Liver (tissue), 9 donors: Measurements from ENCODE around the gene CUX1. TPM values are rescaled to one million over a fixed set of nuclear protein-coding genes. Genes with fewer than 3 reads are reported as not detected.
"Not testable (repeated sequence)": the region's sequence is repeated elsewhere in the genome, so short reads cannot be mapped to it uniquely, and the experiment has no call there.

Experiments
- DNase-seq: peaks from one replicate; pipeline ENCODE4 v3.0.0-alpha.2; 2017; ENCODE audit warnings: low spot score
- H3K27ac ChIP-seq, 2 donors: one replicate each; pipeline ENCODE4 v1.7.0; 2013; ENCODE audit warnings: inconsistent platforms in 2 of 2, low read length in 2 of 2, control low read depth in 1 of 2, low read depth in 1 of 2, mild to moderate bottlenecking in 1 of 2
- H3K27me3 ChIP-seq, 4 donors: one replicate each; pipeline versions ENCODE4 v1.6.1 to v1.7.0; 2013; ENCODE audit warnings: low read length in 3 of 4, inconsistent platforms in 1 of 4, mild to moderate bottlenecking in 1 of 4, moderate library complexity in 1 of 4; ENCODE audit not compliant: control insufficient read depth in 4 of 4, insufficient read depth in 4 of 4
- H3K36me3 ChIP-seq, 4 donors: one replicate each; pipeline versions ENCODE4 v1.6.1 to v1.7.0; 2013; ENCODE audit warnings: low read length in 3 of 4, mild to moderate bottlenecking in 3 of 4, low read depth in 1 of 4, moderate library complexity in 1 of 4; ENCODE audit not compliant: control insufficient read depth in 4 of 4, insufficient read depth in 3 of 4
- H3K4me1 ChIP-seq, 4 donors: one replicate each; pipeline versions ENCODE4 v1.6.1 to v1.7.0; 2013; ENCODE audit warnings: low read length in 3 of 4, mild to moderate bottlenecking in 3 of 4, moderate library complexity in 1 of 4; ENCODE audit not compliant: control insufficient read depth in 4 of 4, insufficient read depth in 4 of 4
- H3K4me3 ChIP-seq, 3 donors: one replicate each; pipeline versions ENCODE4 v1.6.1 to v1.7.0; 2013; ENCODE audit warnings: low read length in 3 of 3, control low read depth in 1 of 3, low read depth in 1 of 3, mild to moderate bottlenecking in 1 of 3
- H3K9ac ChIP-seq, 2 donors: one replicate each; pipeline ENCODE4 v1.7.0; 2013; ENCODE audit warnings: low read length in 2 of 2, mild to moderate bottlenecking in 2 of 2, moderate library complexity in 2 of 2, control low read depth in 1 of 2, low read depth in 1 of 2
- H3K9me3 ChIP-seq, 4 donors: one replicate each; pipeline versions ENCODE4 v1.6.1 to v1.7.0; 2013; ENCODE audit warnings: low read length in 3 of 4; ENCODE audit not compliant: control insufficient read depth in 4 of 4
- FOXA2 ChIP-seq: IDR thresholded peaks from 2 replicates; pipeline ENCODE4 v1.6.1; 2016; ENCODE audit warnings: antibody characterized with exemption
- HNF4A ChIP-seq, 2 donors: conservative IDR thresholded peaks; 2 replicates each; pipeline ENCODE4 v1.6.1; 2016; ENCODE audit warnings: antibody characterized with exemption in 2 of 2, mild to moderate bottlenecking in 2 of 2
- JUND ChIP-seq, 2 donors: IDR thresholded peaks; 2 replicates each; pipeline ENCODE4 v1.6.1; 2016; ENCODE audit warnings: antibody characterized with exemption in 2 of 2
- NR2F2 ChIP-seq: IDR thresholded peaks from 2 replicates; pipeline ENCODE4 v1.6.1; 2016; ENCODE audit warnings: antibody characterized with exemption
- RAD21 ChIP-seq, 2 donors: IDR thresholded peaks; 2 replicates each; pipeline ENCODE4 v1.6.1; 2016; ENCODE audit warnings: antibody characterized with exemption in 2 of 2, mild to moderate bottlenecking in 2 of 2
- RXRA ChIP-seq, 2 donors: IDR thresholded peaks; 2 replicates each; pipeline ENCODE4 v1.6.1; 2017 to 2018; ENCODE audit warnings: antibody characterized with exemption in 2 of 2, mild to moderate bottlenecking in 1 of 2
- SP1 ChIP-seq: IDR thresholded peaks from 2 replicates; pipeline ENCODE4 v1.6.1; 2018; ENCODE audit warnings: antibody characterized with exemption, mild to moderate bottlenecking
- WGBS: extraction: QIAGEN DNeasy Blood & Tissue Kit; methylation state at CpG from one replicate; pipeline ENCODE4 v1.1.7; 2013; 5-methylcytosine and 5-hydroxymethylcytosine counted together
- polyA plus RNA-seq, 2 donors: library from polyadenylated mRNA; stranded (reverse) in 1 of 2; unstranded in 1 of 2; fragments of 200-250 nt in 1 of 2; fragments of >200 nt in 1 of 2; fragmentation: Nextera tagmentation in 1 of 2; extraction: Ambion mirVana in 1 of 2; gene quantifications; one replicate each; pipeline versions ENCODE4 v1.2.1 to v1.2.3, GENCODE V29; 2013 to 2015
- total RNA-seq, 2 donors: library from RNA; depleted of rRNA; stranded (reverse); fragments of >200 nt; gene quantifications; one replicate each; pipeline ENCODE4 v1.2.3, GENCODE V29; 2014
- TF ChIP-seq, protein P1 (sequence below): IDR thresholded peaks from 2 replicates; pipeline ENCODE4 v1.6.1; 2016; ENCODE audit warnings: antibody characterized with exemption
- TF ChIP-seq, protein P2 (sequence below): IDR thresholded peaks from 2 replicates; pipeline ENCODE4 v1.6.1; 2016; ENCODE audit warnings: antibody characterized with exemption
- TF ChIP-seq, protein P3 (sequence below): IDR thresholded peaks from 2 replicates; pipeline ENCODE4 v1.6.1; 2016; ENCODE audit warnings: antibody characterized with exemption
- donor health status: healthy.
- donor health status: healthy.
- donor health status: healthy.
- donor health status: healthy.
- donor health status: healthy.

The CUX1 gene
- total and polyA plus RNA-seq, 4 donors: 18.6 to 40.6 (median 21.4) TPM

DNA sequence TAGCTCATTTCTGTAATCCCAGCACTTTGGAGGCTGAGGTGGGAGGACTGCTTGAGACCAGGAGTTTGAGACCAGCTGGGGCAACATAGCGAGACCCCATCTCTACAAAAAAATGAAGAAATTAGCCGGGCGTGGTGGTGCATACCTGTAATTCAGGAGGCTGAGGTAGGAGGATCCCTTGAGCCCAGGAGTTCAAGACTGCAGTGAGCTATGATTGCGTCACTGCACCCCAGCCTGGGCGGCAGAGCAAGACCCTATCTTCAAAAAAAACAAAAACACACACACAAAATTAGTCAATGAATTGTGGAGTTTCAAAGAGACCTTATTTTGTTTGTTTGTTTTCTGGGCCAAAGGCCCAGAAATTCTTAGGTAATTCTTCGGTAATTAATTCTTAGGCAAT is 110.0 kb downstream of the CUX1 start:
- TF ChIP-seq NR2F2 (no peak), SP1 (no peak), FOXA2 (no peak), JUND (IDR thresholded peaks at IDR 0.05) (no peak), HNF4A (conservative IDR thresholded peaks at IDR 0.05) (peak in 1 of 2 donors; percentile 13)
- TF ChIP-seq, protein P1, sequence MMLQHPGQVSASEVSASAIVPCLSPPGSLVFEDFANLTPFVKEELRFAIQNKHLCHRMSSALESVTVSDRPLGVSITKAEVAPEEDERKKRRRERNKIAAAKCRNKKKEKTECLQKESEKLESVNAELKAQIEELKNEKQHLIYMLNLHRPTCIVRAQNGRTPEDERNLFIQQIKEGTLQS: peak; percentile 30
- TF ChIP-seq, protein P2, sequence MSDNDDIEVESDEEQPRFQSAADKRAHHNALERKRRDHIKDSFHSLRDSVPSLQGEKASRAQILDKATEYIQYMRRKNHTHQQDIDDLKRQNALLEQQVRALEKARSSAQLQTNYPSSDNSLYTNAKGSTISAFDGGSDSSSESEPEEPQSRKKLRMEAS: no peak
- H3K36me3 ChIP-seq: no peaks in the 10 kb centered on the region
- peaks cover 0 to 7% (median 4%) of the 10 kb centered on the region in 4 donors for H3K4me1 ChIP-seq
- 68% methylated on average over 6 of the region's 6 CpGs for WGBS
- peaks cover 0 to 3% (median 1%) of the 10 kb centered on the region in 4 donors for H3K9me3 ChIP-seq
- no peak for DNase-seq
- no peak overlapping the region for H3K4me3 ChIP-seq
- H3K27me3 ChIP-seq: no peaks in the 10 kb centered on the region
- peak overlapping the region; percentile 74 to 82 for H3K27ac ChIP-seq
- no peak overlapping the region for H3K9ac ChIP-seq

DNA sequence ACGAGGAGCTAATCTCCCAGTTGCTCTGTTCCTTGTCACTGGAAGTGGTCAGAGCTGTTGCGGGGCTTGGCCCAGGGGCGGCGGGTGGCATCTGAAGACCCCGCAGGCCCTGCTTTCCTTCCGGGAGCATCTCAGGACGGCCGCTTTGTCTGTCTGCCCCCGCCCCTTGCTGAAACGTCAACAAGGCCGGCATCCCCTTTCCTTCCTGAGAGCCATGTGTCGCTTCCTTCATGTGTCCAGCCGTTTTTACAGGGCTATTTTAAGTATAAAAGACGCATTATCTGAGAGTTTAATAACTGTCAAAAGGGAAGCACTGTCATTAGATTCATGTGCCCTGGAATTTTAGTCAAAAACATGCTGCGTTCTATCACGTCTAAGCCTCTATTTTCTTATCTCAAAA is 110.4 kb downstream of the CUX1 start:
- DNase-seq: no peak
- H3K36me3 ChIP-seq: no peaks in the 10 kb centered on the region
- H3K9me3 ChIP-seq: peaks cover 0 to 3% (median 1%) of the 10 kb centered on the region in 4 donors
- H3K27ac ChIP-seq: peak overlapping the region; percentile 74 to 82
- no peaks in the 10 kb centered on the region for H3K27me3 ChIP-seq
- 37% methylated on average over 16 of the region's 16 CpGs for WGBS
- H3K4me1 ChIP-seq: peaks cover 0 to 7% (median 4%) of the 10 kb centered on the region in 4 donors
- H3K4me3 ChIP-seq: no peak overlapping the region
- TF ChIP-seq, protein P3, sequence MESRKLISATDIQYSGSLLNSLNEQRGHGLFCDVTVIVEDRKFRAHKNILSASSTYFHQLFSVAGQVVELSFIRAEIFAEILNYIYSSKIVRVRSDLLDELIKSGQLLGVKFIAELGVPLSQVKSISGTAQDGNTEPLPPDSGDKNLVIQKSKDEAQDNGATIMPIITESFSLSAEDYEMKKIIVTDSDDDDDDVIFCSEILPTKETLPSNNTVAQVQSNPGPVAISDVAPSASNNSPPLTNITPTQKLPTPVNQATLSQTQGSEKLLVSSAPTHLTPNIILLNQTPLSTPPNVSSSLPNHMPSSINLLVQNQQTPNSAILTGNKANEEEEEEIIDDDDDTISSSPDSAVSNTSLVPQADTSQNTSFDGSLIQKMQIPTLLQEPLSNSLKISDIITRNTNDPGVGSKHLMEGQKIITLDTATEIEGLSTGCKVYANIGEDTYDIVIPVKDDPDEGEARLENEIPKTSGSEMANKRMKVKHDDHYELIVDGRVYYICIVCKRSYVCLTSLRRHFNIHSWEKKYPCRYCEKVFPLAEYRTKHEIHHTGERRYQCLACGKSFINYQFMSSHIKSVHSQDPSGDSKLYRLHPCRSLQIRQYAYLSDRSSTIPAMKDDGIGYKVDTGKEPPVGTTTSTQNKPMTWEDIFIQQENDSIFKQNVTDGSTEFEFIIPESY: no peak
- TF ChIP-seq NR2F2: peak; percentile 42
- peak; percentile 25 to 30 for TF ChIP-seq RAD21 (IDR thresholded peaks at IDR 0.05)
- TF ChIP-seq, protein P2: no peak
- peak; percentile 49 to 52 for TF ChIP-seq RXRA (IDR thresholded peaks at IDR 0.05)
- H3K9ac ChIP-seq: no peak overlapping the region

DNA sequence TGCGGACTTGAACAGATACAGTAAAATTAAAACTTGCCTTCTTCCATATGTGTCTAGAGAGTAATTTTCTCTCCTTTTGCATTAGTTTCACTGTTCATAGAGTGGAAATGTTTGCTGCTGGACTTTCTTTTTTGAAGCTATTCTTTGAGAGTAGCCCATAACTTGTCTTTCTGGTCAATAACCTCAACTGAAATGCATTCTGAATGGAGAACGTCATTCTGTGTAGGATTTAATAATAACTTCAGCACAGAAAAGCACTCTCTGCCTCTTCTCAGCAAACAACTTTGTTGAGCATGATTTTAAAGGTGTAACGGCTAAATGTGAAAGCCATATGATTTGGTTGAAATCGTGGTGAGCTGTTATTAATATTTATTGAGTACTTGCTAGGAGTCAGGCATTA is 111.8 kb downstream of the CUX1 start:
- Histone ChIP-seq H3K36me3 (no peaks in the 10 kb centered on the region), H3K9ac (no peak overlapping the region), H3K9me3 (peaks cover 0 to 3% (median 1%) of the 10 kb centered on the region in 4 donors), H3K27ac (no peak overlapping the region), H3K4me1 (peaks cover 0 to 13% (median 6%) of the 10 kb centered on the region in 4 donors), H3K27me3 (no peaks in the 10 kb centered on the region), H3K4me3 (no peak overlapping the region)
- no peak for DNase-seq
- TF ChIP-seq, protein P2: no peak
- peak; percentile 9 to 53 for TF ChIP-seq RXRA (IDR thresholded peaks at IDR 0.05)
- 91% methylated on average over 4 of the region's 4 CpGs for WGBS

DNA sequence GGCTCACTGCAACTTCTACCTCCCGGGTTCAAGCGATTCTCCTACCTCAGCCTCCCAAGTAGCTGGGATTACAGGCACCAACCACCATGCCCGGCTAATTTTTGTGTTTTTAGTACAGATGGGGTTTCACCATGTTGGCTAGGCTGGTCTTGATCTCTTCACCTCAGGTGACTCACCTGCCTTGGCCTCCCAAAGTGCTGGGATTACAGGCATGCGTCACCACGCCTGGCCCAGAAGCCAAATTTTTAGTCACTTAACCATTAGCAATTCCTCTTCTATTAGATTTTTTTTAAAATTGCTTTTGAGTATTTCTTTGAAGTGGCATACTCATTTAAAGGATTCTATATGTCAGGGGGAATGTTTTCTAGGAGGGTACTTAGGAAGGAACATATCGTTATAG is 112.5 kb downstream of the CUX1 start:
- not testable (repeated sequence) for H3K4me3 ChIP-seq, DNase-seq, H3K27me3 ChIP-seq, H3K9me3 ChIP-seq, H3K9ac ChIP-seq, H3K27ac ChIP-seq, H3K36me3 ChIP-seq
- H3K4me1 ChIP-seq: peaks cover 2 to 20% (median 12%) of the 10 kb centered on the region in 4 donors
- 97% methylated on average over 6 of the region's 6 CpGs for WGBS
